K562 (cell line): ENCODE data around the gene HYAL1. TPM values are rescaled to one million over a fixed set of nuclear protein-coding genes. Genes with fewer than 3 reads are reported as not detected.

ENCODE experiments used
- CBX2 ChIP-seq: fragments of 200-600 bp; sonication (generic); IDR thresholded peaks from one replicate; pipeline ENCODE4 v1.6.1; 2012; ENCODE audit warnings: mild to moderate bottlenecking, low read length, inconsistent platforms; ENCODE audit not compliant: insufficient read depth, poor library complexity, severe bottlenecking
- DDX20 ChIP-seq: fragments of 450-650 bp; IDR thresholded peaks from 2 replicates; pipeline ENCODE4 v1.6.1; 2016; ENCODE audit warnings: missing genetic modification characterization, low read depth, mild to moderate bottlenecking, missing compliant biosample characterization, moderate library complexity
- DIDO1 ChIP-seq: fragments of 450-650 bp; IDR thresholded peaks from 2 replicates; pipeline ENCODE4 v1.6.1; 2016; ENCODE audit warnings: low read depth, missing biosample characterization, missing genetic modification characterization
- FOXP1 ChIP-seq: sonication (generic); formaldehyde crosslinking; IDR thresholded peaks from 2 replicates; pipeline ENCODE4 v1.8.0; 2022; ENCODE audit warnings: mild to moderate bottlenecking, missing genetic modification reagents
- FOXP4 ChIP-seq: sonication (generic); formaldehyde crosslinking; IDR thresholded peaks from 2 replicates; pipeline ENCODE4 v1.8.0; 2022; ENCODE audit warnings: mild to moderate bottlenecking, missing genetic modification reagents, borderline replicate concordance
- GATAD2A ChIP-seq: fragments of 450-650 bp; IDR thresholded peaks from 2 replicates; pipeline ENCODE4 v1.6.1; 2017
- HDAC1 ChIP-seq, 2 experiments: fragments of 450-650 bp; IDR thresholded peaks; 2 replicates each; pipeline ENCODE4 v1.6.1; 2016 to 2017; ENCODE audit warnings: inconsistent platforms in 1 of 2, mild to moderate bottlenecking in 1 of 2, moderate library complexity in 1 of 2
- KDM4B ChIP-seq, 2 experiments: fragments of 450-650 bp in 1 of 2; sonication (generic) in 1 of 2; IDR thresholded peaks; 2 replicates each; pipeline ENCODE4 v1.6.1; 2016 to 2017; ENCODE audit warnings: borderline replicate concordance in 2 of 2, antibody characterized with exemption in 1 of 2, low read depth in 1 of 2, mild to moderate bottlenecking in 1 of 2
- KLF16 ChIP-seq: IDR thresholded peaks from 2 replicates; pipeline ENCODE4 v1.6.1; 2016; ENCODE audit warnings: antibody characterized with exemption
- PURB ChIP-seq: sonication (generic); formaldehyde crosslinking; IDR thresholded peaks from 2 replicates; pipeline ENCODE4 v1.9.0; 2021; ENCODE audit warnings: low read depth, mild to moderate bottlenecking, missing genetic modification reagents
- TARDBP ChIP-seq: fragments of 450-650 bp; IDR thresholded peaks from 2 replicates; pipeline ENCODE4 v1.6.1; 2016
- ZFPM2 ChIP-seq: fragments of 250-450 bp; sonication (Bioruptor Pico); IDR thresholded peaks from 2 replicates; pipeline ENCODE4 v1.5.1; 2022; ENCODE audit warnings: mild to moderate bottlenecking
- ZNF133 ChIP-seq: fragments of 250-450 bp; sonication (Bioruptor Pico); IDR thresholded peaks from 2 replicates; pipeline ENCODE4 v1.4.0; 2020; ENCODE audit warnings: mild to moderate bottlenecking
- ZNF445 ChIP-seq: fragments of 250-450 bp; sonication (Bioruptor Pico); IDR thresholded peaks from 2 replicates; pipeline ENCODE4 v1.4.0; 2020; ENCODE audit warnings: low read depth, mild to moderate bottlenecking, moderate library complexity
- ZNF589 ChIP-seq: fragments of 200-800 bp; sonication (Bioruptor generic); IDR thresholded peaks from 2 replicates; pipeline ENCODE4 v1.6.1; 2016; ENCODE audit warnings: low read depth, missing genetic modification characterization, missing compliant biosample characterization
- polyA plus RNA-seq, 8 experiments: library from polyadenylated mRNA; depleted of rRNA in 4 of 8; stranded (reverse) in 5 of 8; unstranded in 3 of 8; fragments of >200 nt; fragmentation: Nextera tagmentation in 2 of 8; fragmentation: Illumina TruSeq in 1 of 8; extraction: Ambion mirVana in 2 of 8; extraction: Trizol in 1 of 8; gene quantifications; 2 replicates each; pipeline versions ENCODE4 v1.2.1 to v1.2.3, GENCODE V29; 2011 to 2014; ENCODE audit warnings: inconsistent platforms in 1 of 8, missing spikeins in 1 of 8
- total RNA-seq, 7 experiments: library from RNA; depleted of rRNA in 6 of 7; stranded (reverse); fragments of >200 nt in 6 of 7; fragmentation: Illumina TruSeq in 2 of 7; extraction: Trizol in 2 of 7; gene quantifications; 2 replicates each; pipeline versions ENCODE4 v1.2.1 to v1.2.3, GENCODE V29; 2011 to 2021; ENCODE audit warnings: low replicate concordance in 1 of 7
- TF ChIP-seq, protein P1 (sequence below): IDR thresholded peaks from 2 replicates; pipeline ENCODE4 v1.6.1; 2016; ENCODE audit warnings: missing genetic modification characterization, missing compliant biosample characterization
- TF ChIP-seq, protein P2 (sequence below): fragments of 450-650 bp; IDR thresholded peaks from 2 replicates; pipeline ENCODE4 v1.7.1; 2018; ENCODE audit warnings: mild to moderate bottlenecking, low read depth; ENCODE audit not compliant: partially characterized antibody
- TF ChIP-seq, protein P3 (sequence below), 2 experiments: IDR thresholded peaks in 1 of 2; conservative IDR thresholded peaks in 1 of 2; 2 replicates each; pipeline ENCODE4 v1.6.1; 2016; ENCODE audit warnings: low read depth in 2 of 2, mild to moderate bottlenecking in 1 of 2, missing compliant biosample characterization in 1 of 2, missing genetic modification characterization in 1 of 2, moderate library complexity in 1 of 2

Gene HYAL1
- total and polyA plus RNA-seq, 9 of the 15 experiments (the other 6 are each of a cell fraction or from before 2014, with no cell fraction given), result 1.4 to 8.5 (median 4.7) TPM

- TF ChIP-seq, protein P1, sequence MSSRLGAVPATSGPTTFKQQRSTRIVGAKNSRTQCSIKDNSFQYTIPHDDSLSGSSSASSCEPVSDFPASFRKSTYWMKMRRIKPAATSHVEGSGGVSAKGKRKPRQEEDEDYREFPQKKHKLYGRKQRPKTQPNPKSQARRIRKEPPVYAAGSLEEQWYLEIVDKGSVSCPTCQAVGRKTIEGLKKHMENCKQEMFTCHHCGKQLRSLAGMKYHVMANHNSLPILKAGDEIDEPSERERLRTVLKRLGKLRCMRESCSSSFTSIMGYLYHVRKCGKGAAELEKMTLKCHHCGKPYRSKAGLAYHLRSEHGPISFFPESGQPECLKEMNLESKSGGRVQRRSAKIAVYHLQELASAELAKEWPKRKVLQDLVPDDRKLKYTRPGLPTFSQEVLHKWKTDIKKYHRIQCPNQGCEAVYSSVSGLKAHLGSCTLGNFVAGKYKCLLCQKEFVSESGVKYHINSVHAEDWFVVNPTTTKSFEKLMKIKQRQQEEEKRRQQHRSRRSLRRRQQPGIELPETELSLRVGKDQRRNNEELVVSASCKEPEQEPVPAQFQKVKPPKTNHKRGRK (tag), result no peak
- TF ChIP-seq KLF16 (no peak), ZNF445 (CRISPR knock-in tag) (no peak), GATAD2A (no peak), HDAC1 (IDR thresholded peaks at IDR 0.05) (peak in 1 of 2 experiments; percentile 86; a peak in 2 of 4 replicates), FOXP1 (CRISPR knock-in tag) (0 out of 2 replicates have a peak, but pooled peaks have one; percentile 42), ZNF133 (no peak), DIDO1 (tag) (0 out of 2 replicates have a peak, but pooled peaks have one; percentile 27), FOXP4 (no peak), DDX20 (tag) (no peak), ZNF589 (CRISPR knock-in tag) (no peak), CBX2 (no peak), KDM4B (IDR thresholded peaks at IDR 0.05; ENCODE audit: borderline replicate concordance in 2 of 2, low read depth in 1 of 2) (no peak; a peak in 1 of 4 replicates), PURB (no peak), ZFPM2 (CRISPR knock-in tag) (no peak), TARDBP (no peak)
- TF ChIP-seq, protein P2, sequence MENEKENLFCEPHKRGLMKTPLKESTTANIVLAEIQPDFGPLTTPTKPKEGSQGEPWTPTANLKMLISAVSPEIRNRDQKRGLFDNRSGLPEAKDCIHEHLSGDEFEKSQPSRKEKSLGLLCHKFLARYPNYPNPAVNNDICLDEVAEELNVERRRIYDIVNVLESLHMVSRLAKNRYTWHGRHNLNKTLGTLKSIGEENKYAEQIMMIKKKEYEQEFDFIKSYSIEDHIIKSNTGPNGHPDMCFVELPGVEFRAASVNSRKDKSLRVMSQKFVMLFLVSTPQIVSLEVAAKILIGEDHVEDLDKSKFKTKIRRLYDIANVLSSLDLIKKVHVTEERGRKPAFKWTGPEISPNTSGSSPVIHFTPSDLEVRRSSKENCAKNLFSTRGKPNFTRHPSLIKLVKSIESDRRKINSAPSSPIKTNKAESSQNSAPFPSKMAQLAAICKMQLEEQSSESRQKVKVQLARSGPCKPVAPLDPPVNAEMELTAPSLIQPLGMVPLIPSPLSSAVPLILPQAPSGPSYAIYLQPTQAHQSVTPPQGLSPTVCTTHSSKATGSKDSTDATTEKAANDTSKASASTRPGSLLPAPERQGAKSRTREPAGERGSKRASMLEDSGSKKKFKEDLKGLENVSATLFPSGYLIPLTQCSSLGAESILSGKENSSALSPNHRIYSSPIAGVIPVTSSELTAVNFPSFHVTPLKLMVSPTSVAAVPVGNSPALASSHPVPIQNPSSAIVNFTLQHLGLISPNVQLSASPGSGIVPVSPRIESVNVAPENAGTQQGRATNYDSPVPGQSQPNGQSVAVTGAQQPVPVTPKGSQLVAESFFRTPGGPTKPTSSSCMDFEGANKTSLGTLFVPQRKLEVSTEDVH, result no peak
- TF ChIP-seq, protein P3, sequence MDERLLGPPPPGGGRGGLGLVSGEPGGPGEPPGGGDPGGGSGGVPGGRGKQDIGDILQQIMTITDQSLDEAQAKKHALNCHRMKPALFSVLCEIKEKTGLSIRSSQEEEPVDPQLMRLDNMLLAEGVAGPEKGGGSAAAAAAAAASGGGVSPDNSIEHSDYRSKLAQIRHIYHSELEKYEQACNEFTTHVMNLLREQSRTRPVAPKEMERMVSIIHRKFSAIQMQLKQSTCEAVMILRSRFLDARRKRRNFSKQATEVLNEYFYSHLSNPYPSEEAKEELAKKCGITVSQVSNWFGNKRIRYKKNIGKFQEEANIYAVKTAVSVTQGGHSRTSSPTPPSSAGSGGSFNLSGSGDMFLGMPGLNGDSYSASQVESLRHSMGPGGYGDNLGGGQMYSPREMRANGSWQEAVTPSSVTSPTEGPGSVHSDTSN (CRISPR knock-in tag; IDR thresholded peaks at IDR 0.05; ENCODE audit: low read depth), result no peak
- TF ChIP-seq, protein P3 (tag; conservative IDR thresholded peaks at IDR 0.05; ENCODE audit: low read depth), result no peak
Measured at GRCh38 chr3:50298836-50299637, 4.3 kb downstream of the HYAL1 start, which contains the start of the genes HYAL3 and NAA80 (continued).
